Inflammatory macrophage treated with lipopolysaccharide for 4 hours (primary cell): ENCODE results near the gene UBA3.

Experiments
- DNase-seq: peaks from one replicate; pipeline ENCODE4 v3.0.0-alpha.2; 2020

The UBA3 gene

GRCh38 chr3:69009559-69010410 is 70.4 kb downstream of the UBA3 start:
- DNase-seq = no peak

- no peak for DNase-seq
Measured at GRCh38 chr3:69008980-69009379, 71.2 kb downstream of the UBA3 start.

- no peak for DNase-seq
Measured at GRCh38 chr3:69005791-69006482, 74.2 kb downstream of the UBA3 start.

GRCh38 chr3:69005071-69005790 is 74.9 kb downstream of the UBA3 start:
- DNase-seq = no peak
